ENCODE results near the gene BASP1. TPM values are rescaled to one million over a fixed set of nuclear protein-coding genes. Genes with fewer than 3 reads are reported as not detected.

BASP1 gene
- total and polyA plus RNA-seq, 10 of the 15 experiments (the other 5 are each of a cell fraction or from before 2014, with no cell fraction given), result 27.3 to 190 (median 102) TPM

DNA sequence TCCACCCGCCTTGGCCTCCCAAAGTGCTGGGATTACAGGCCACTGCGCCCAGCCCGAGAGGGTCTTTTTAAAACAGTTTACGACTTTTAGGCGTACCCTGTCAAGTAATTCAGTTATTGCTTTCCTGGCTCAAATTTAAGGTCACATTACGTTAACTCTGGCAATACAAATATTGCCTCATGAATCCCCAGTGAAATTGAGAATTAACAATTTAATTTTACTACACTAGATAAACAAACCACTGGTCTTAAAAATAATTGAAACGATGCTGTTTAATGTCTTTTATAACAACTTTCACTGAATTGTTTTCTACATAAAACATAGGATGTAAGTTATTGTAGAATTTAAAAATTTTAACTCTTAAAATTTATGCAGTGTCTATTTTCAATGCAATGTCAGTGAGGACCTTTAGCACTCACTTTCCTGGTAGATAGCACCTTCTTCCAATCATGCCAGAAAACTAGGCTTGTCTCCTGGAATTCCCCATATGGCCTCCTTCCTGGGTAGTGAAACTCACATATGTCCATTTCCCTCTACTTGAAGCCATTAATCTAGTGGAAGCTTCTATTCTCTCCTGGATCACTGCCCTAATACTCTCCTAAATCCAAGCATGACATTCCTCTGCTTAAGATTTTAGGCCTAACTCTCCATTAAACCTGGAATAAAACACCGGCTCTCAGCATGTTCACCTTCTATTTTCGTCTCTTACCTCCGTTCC, 13.5 kb downstream of the BASP1 start (continued):
- TF ChIP-seq, protein P1, sequence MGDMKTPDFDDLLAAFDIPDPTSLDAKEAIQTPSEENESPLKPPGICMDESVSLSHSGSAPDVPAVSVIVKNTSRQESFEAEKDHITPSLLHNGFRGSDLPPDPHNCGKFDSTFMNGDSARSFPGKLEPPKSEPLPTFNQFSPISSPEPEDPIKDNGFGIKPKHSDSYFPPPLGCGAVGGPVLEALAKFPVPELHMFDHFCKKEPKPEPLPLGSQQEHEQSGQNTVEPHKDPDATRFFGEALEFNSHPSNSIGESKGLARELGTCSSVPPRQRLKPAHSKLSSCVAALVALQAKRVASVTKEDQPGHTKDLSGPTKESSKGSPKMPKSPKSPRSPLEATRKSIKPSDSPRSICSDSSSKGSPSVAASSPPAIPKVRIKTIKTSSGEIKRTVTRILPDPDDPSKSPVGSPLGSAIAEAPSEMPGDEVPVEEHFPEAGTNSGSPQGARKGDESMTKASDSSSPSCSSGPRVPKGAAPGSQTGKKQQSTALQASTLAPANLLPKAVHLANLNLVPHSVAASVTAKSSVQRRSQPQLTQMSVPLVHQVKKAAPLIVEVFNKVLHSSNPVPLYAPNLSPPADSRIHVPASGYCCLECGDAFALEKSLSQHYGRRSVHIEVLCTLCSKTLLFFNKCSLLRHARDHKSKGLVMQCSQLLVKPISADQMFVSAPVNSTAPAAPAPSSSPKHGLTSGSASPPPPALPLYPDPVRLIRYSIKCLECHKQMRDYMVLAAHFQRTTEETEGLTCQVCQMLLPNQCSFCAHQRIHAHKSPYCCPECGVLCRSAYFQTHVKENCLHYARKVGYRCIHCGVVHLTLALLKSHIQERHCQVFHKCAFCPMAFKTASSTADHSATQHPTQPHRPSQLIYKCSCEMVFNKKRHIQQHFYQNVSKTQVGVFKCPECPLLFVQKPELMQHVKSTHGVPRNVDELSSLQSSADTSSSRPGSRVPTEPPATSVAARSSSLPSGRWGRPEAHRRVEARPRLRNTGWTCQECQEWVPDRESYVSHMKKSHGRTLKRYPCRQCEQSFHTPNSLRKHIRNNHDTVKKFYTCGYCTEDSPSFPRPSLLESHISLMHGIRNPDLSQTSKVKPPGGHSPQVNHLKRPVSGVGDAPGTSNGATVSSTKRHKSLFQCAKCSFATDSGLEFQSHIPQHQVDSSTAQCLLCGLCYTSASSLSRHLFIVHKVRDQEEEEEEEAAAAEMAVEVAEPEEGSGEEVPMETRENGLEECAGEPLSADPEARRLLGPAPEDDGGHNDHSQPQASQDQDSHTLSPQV (IDR thresholded peaks at IDR 0.05), result no peak
- TF ChIP-seq NBN (IDR thresholded peaks at IDR 0.05) (no peak), IKZF1 (conservative IDR thresholded peaks at IDR 0.05) (no peak)
- TF ChIP-seq, protein P2, sequence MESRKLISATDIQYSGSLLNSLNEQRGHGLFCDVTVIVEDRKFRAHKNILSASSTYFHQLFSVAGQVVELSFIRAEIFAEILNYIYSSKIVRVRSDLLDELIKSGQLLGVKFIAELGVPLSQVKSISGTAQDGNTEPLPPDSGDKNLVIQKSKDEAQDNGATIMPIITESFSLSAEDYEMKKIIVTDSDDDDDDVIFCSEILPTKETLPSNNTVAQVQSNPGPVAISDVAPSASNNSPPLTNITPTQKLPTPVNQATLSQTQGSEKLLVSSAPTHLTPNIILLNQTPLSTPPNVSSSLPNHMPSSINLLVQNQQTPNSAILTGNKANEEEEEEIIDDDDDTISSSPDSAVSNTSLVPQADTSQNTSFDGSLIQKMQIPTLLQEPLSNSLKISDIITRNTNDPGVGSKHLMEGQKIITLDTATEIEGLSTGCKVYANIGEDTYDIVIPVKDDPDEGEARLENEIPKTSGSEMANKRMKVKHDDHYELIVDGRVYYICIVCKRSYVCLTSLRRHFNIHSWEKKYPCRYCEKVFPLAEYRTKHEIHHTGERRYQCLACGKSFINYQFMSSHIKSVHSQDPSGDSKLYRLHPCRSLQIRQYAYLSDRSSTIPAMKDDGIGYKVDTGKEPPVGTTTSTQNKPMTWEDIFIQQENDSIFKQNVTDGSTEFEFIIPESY (IDR thresholded peaks at IDR 0.05), result no peak

DNA sequence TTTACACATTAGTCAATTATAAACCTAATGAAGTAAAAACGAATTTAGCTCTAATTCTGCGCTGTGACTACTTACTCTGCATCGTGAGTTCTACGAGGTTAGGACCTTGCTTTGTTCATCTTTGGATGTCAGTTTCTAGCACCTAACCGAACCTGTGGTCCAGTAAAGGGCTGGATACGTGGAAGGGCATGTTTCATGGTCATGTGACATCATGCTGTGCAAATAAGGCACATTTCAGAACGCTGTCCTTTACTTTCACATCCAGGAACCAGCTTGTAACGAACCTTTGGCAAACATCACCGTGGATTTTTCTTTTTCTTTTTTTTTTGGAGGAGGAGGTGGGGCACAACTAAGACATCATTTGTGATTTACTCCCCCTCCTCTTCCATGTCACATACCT, 15.0 kb downstream of the BASP1 start:
- BruUV-seq (replicated peaks), result no TSS peak
- no peak for FAIRE-seq
- in situ Hi-C loops (cut with MboI), result loop anchor here (25.0 kb wide), 1 partner anchor 1505 kb away; no protein-coding TSS in a partner anchor
- TF ChIP-seq, protein P3, sequence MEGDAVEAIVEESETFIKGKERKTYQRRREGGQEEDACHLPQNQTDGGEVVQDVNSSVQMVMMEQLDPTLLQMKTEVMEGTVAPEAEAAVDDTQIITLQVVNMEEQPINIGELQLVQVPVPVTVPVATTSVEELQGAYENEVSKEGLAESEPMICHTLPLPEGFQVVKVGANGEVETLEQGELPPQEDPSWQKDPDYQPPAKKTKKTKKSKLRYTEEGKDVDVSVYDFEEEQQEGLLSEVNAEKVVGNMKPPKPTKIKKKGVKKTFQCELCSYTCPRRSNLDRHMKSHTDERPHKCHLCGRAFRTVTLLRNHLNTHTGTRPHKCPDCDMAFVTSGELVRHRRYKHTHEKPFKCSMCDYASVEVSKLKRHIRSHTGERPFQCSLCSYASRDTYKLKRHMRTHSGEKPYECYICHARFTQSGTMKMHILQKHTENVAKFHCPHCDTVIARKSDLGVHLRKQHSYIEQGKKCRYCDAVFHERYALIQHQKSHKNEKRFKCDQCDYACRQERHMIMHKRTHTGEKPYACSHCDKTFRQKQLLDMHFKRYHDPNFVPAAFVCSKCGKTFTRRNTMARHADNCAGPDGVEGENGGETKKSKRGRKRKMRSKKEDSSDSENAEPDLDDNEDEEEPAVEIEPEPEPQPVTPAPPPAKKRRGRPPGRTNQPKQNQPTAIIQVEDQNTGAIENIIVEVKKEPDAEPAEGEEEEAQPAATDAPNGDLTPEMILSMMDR (IDR thresholded peaks at IDR 0.05 in 2 of 3, conservative IDR thresholded peaks at IDR 0.05 in 1 of 3; ENCODE audit: control insufficient read depth in 2 of 3, extremely low read depth in 1 of 3, insufficient read depth in 1 of 3, low read depth in 3 of 3, low read length in 3 of 3), result no peak
- TF ChIP-seq SIN3A (IDR thresholded peaks at IDR 0.05; ENCODE audit: low read depth, low read length), result no peak
- TF ChIP-seq, protein P4, sequence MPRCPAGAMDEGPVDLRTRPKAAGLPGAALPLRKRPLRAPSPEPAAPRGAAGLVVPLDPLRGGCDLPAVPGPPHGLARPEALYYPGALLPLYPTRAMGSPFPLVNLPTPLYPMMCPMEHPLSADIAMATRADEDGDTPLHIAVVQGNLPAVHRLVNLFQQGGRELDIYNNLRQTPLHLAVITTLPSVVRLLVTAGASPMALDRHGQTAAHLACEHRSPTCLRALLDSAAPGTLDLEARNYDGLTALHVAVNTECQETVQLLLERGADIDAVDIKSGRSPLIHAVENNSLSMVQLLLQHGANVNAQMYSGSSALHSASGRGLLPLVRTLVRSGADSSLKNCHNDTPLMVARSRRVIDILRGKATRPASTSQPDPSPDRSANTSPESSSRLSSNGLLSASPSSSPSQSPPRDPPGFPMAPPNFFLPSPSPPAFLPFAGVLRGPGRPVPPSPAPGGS (IDR thresholded peaks at IDR 0.05; ENCODE audit: borderline replicate concordance, insufficient read depth, low read depth, low read length, poor library complexity, severe bottlenecking), result no peak
- no peak for TF ChIP-seq MXI1 (IDR thresholded peaks at IDR 0.05; ENCODE audit: low read depth, low read length)
- no peak for TF ChIP-seq SP1 (IDR thresholded peaks at IDR 0.05; ENCODE audit: low read depth, low read length)
- no peak for TF ChIP-seq JUND (IDR thresholded peaks at IDR 0.05; ENCODE audit: low read depth, low read length)
- no peak for TF ChIP-seq SUZ12 (IDR thresholded peaks at IDR 0.05; ENCODE audit: unreplicated experiment)
- no peak for TF ChIP-seq RCOR1 (conservative IDR thresholded peaks at IDR 0.05; ENCODE audit: low read depth, low read length)

More for the DNA sequence above, 15.0 kb downstream of the BASP1 start:
- no peaks in the 10 kb centered on the region for H3K27me3 ChIP-seq (replicated peaks in 1 of 2; ENCODE audit: control insufficient read depth in 2 of 2, insufficient read depth in 2 of 2, low read length in 1 of 2)
- no peak overlapping the region for H3K27ac ChIP-seq (ENCODE audit: control insufficient read depth, insufficient read depth)
- no peak overlapping the region for H3K4me2 ChIP-seq (ENCODE audit: control insufficient read depth, insufficient read depth)
- RAD21 ChIA-PET (ENCODE audit: unreplicated experiment), result interaction anchor here (0.7 to 1.7 kb wide), 3 partner anchors 15 to 83 kb away, joined by 3 to 5 read pairs (median 4); partner anchors contain the start of gene BASP1
- no peaks in the 10 kb centered on the region for H4K20me1 ChIP-seq (ENCODE audit: control insufficient read depth, insufficient read depth)
- ATAC-seq, result no peak
- no peaks in the 10 kb centered on the region for H3K9me3 ChIP-seq (replicated peaks; ENCODE audit: control insufficient read depth, insufficient read depth, low read length)
- POLR2A ChIA-PET, result no interaction called here
- SMC1A ChIA-PET (ENCODE audit: uncharacterized antibody, unreplicated experiment), result interaction anchor here (1.0 to 2.9 kb wide), 8 partner anchors 17 to 124 kb away, joined by 3 to 14 read pairs (median 4); no protein-coding TSS in a partner anchor
- H2AFZ ChIP-seq (ENCODE audit: control insufficient read depth, low read depth, low read length), result no peak overlapping the region
- intact Hi-C loops (cut with micrococcal nuclease; ENCODE audit: unreplicated experiment), result no loop called here
- CTCF ChIA-PET, result interaction anchor here (0.6 to 1.5 kb wide), 5 partner anchors 9 to 1481 kb away, joined by 3 to 4 read pairs (median 3); no protein-coding TSS in a partner anchor
- peaks cover 35% of the 10 kb centered on the region for H3K79me2 ChIP-seq (ENCODE audit: control insufficient read depth, insufficient read depth, low read length)
- DNase-seq (ENCODE audit: low read depth, low spot score), result no peak
- 9% methylated on average over 9 of the region's 9 CpGs for WGBS (ENCODE audit: insufficient coverage, insufficient replicate concordance, low lambda C conversion rate, missing lambda C conversion rate)
- H3K4me3 ChIP-seq, result no peak overlapping the region
- peaks cover 15% of the 10 kb centered on the region for H3K4me1 ChIP-seq (ENCODE audit: control insufficient read depth, insufficient read depth, low read length)
- H3K9ac ChIP-seq (ENCODE audit: control insufficient read depth, insufficient read depth, low read length), result no peak overlapping the region
- H3K36me3 ChIP-seq (ENCODE audit: control insufficient read depth in 2 of 2, insufficient read depth in 2 of 2, low read length in 1 of 2), result peaks cover 0 to 2% of the 10 kb centered on the region in 2 experiments; a peak in 2 of 4 replicates
